Ishikawa (cell line): ENCODE data around the gene IL1RN.

Source experiments
- EGR1 ChIP-seq: IDR thresholded peaks from 2 replicates; pipeline ENCODE4 v1.6.1; 2012
- EP300 ChIP-seq: IDR thresholded peaks from 2 replicates; pipeline ENCODE4 v1.6.1; 2012; ENCODE audit warnings: borderline replicate concordance
- MAX ChIP-seq: IDR thresholded peaks from 2 replicates; pipeline ENCODE4 v1.6.1; 2012
- RAD21 ChIP-seq: IDR thresholded peaks from 2 replicates; pipeline ENCODE4 v1.6.1; 2012; ENCODE audit warnings: low read depth
- REST ChIP-seq: IDR thresholded peaks from 2 replicates; pipeline ENCODE4 v1.6.1; 2012; ENCODE audit warnings: low read depth, mild to moderate bottlenecking
- TAF1 ChIP-seq: IDR thresholded peaks from 2 replicates; pipeline ENCODE4 v1.6.1; 2012; ENCODE audit warnings: low read depth, mild to moderate bottlenecking
- USF1 ChIP-seq: IDR thresholded peaks from 2 replicates; pipeline ENCODE4 v1.6.1; 2012

GRCh38 chr2:113112871-113113270 is 14.5 kb upstream of the IL1RN start:
- TF ChIP-seq REST, result no peak
- TF ChIP-seq EGR1, result no peak
- TF ChIP-seq EP300, result no peak
- no peak for TF ChIP-seq RAD21
- no peak for TF ChIP-seq MAX
- no peak for TF ChIP-seq USF1
- TF ChIP-seq TAF1, result no peak
